Measurements from ENCODE around the gene NOXA1. TPM values are rescaled to one million over a fixed set of nuclear protein-coding genes. Genes with fewer than 3 reads are reported as not detected.
"Not testable (repeated sequence)": the region's sequence is repeated elsewhere in the genome, so short reads cannot be mapped to it uniquely, and the experiment has no call there.

Gene NOXA1
- total and polyA plus RNA-seq, 2 donors (not counting 1 experiment from before 2014, with no cell fraction given) = 0.08 to 0.66 TPM

GRCh38 chr9:137407590-137408300 is 15.4 kb upstream of the NOXA1 start:
- H3K9ac ChIP-seq (ENCODE audit: insufficient read depth, low read length) = no peak overlapping the region
- DNase-seq (ENCODE audit: low read depth in 2 of 2) = no peak

GRCh38 chr9:137408651-137409405 is 14.4 kb upstream of the NOXA1 start:
- Histone ChIP-seq H3K4me2 (ENCODE audit: extremely low read depth, insufficient read depth, low read length) (no peak overlapping the region), H3K79me2 (ENCODE audit: control insufficient read depth, insufficient read depth, low read length) (no peaks in the 10 kb centered on the region), H3K27me3 (ENCODE audit: control insufficient read depth, insufficient read depth, low read length) (no peaks in the 10 kb centered on the region), H2AFZ (ENCODE audit: low read length) (no peak overlapping the region), H3K4me1 (ENCODE audit: control insufficient read depth, extremely low read depth, insufficient read depth, low read length) (peaks cover 19% of the 10 kb centered on the region), H3K4me3 (replicated peaks in 1 of 4; ENCODE audit: control extremely low read depth in 1 of 4, insufficient read depth in 1 of 4, low read depth in 3 of 4, low read length in 4 of 4) (no peak overlapping the region), H3K36me3 (ENCODE audit: control insufficient read depth, insufficient read depth, low read length) (no peaks in the 10 kb centered on the region), H3K9me3 (ENCODE audit: control insufficient read depth, insufficient read depth, low read depth, low read length) (no peaks in the 10 kb centered on the region), H3K27ac (ENCODE audit: insufficient read depth, low read length) (no peak overlapping the region), H3K9ac (ENCODE audit: insufficient read depth, low read length) (no peak overlapping the region), H4K20me1 (ENCODE audit: control insufficient read depth, extremely low read depth, insufficient read depth, low read length) (no peaks in the 10 kb centered on the region)
- TF ChIP-seq EZH2 (IDR thresholded peaks at IDR 0.05; ENCODE audit: low read length, missing control alignments) (no peak), CTCF (conservative IDR thresholded peaks at IDR 0.05 in 1 of 2, IDR thresholded peaks at IDR 0.05 in 1 of 2; ENCODE audit: low read depth in 1 of 2, low read length in 2 of 2) (no peak)
- no peak for DNase-seq (ENCODE audit: low read depth in 2 of 2)

More at GRCh38 chr9:137407590-137408300, 15.4 kb upstream of the NOXA1 start:
- Histone ChIP-seq H3K36me3 (ENCODE audit: control insufficient read depth, insufficient read depth, low read length) (no peaks in the 10 kb centered on the region), H3K27ac (ENCODE audit: insufficient read depth, low read length) (no peak overlapping the region), H3K4me2 (ENCODE audit: extremely low read depth, insufficient read depth, low read length) (peak overlapping the region; percentile 13), H2AFZ (ENCODE audit: low read length) (no peak overlapping the region), H3K4me1 (ENCODE audit: control insufficient read depth, extremely low read depth, insufficient read depth, low read length) (peaks cover 17% of the 10 kb centered on the region), H3K27me3 (ENCODE audit: control insufficient read depth, insufficient read depth, low read length) (no peaks in the 10 kb centered on the region), H3K79me2 (ENCODE audit: control insufficient read depth, insufficient read depth, low read length) (no peaks in the 10 kb centered on the region), H3K4me3 (replicated peaks in 1 of 4; ENCODE audit: control extremely low read depth in 1 of 4, insufficient read depth in 1 of 4, low read depth in 3 of 4, low read length in 4 of 4) (peak overlapping the region in 1 of 4 experiments; percentile 53), H3K9me3 (ENCODE audit: control insufficient read depth, insufficient read depth, low read depth, low read length) (no peaks in the 10 kb centered on the region), H4K20me1 (ENCODE audit: control insufficient read depth, extremely low read depth, insufficient read depth, low read length) (no peaks in the 10 kb centered on the region)
- TF ChIP-seq CTCF (conservative IDR thresholded peaks at IDR 0.05 in 1 of 2, IDR thresholded peaks at IDR 0.05 in 1 of 2; ENCODE audit: low read depth in 1 of 2, low read length in 2 of 2) = no peak

GRCh38 chr9:137409515-137409914 is 13.7 kb upstream of the NOXA1 start:
- Histone ChIP-seq H3K4me1 (ENCODE audit: control insufficient read depth, extremely low read depth, insufficient read depth, low read length) (peaks cover 19% of the 10 kb centered on the region), H3K79me2 (ENCODE audit: control insufficient read depth, insufficient read depth, low read length) (no peaks in the 10 kb centered on the region), H3K27me3 (ENCODE audit: control insufficient read depth, insufficient read depth, low read length) (no peaks in the 10 kb centered on the region), H3K4me2 (ENCODE audit: extremely low read depth, insufficient read depth, low read length) (no peak overlapping the region), H3K9me3 (ENCODE audit: control insufficient read depth, insufficient read depth, low read depth, low read length) (no peaks in the 10 kb centered on the region), H4K20me1 (ENCODE audit: control insufficient read depth, extremely low read depth, insufficient read depth, low read length) (no peaks in the 10 kb centered on the region), H3K9ac (ENCODE audit: insufficient read depth, low read length) (no peak overlapping the region), H3K4me3 (replicated peaks in 1 of 4; ENCODE audit: control extremely low read depth in 1 of 4, insufficient read depth in 1 of 4, low read depth in 3 of 4, low read length in 4 of 4) (no peak overlapping the region), H3K36me3 (ENCODE audit: control insufficient read depth, insufficient read depth, low read length) (no peaks in the 10 kb centered on the region), H2AFZ (ENCODE audit: low read length) (no peak overlapping the region), H3K27ac (ENCODE audit: insufficient read depth, low read length) (no peak overlapping the region)
- no peak for TF ChIP-seq CTCF (conservative IDR thresholded peaks at IDR 0.05 in 1 of 2, IDR thresholded peaks at IDR 0.05 in 1 of 2; ENCODE audit: low read depth in 1 of 2, low read length in 2 of 2)
- no peak for TF ChIP-seq EZH2 (IDR thresholded peaks at IDR 0.05; ENCODE audit: low read length, missing control alignments)
- DNase-seq (ENCODE audit: low read depth in 2 of 2) = no peak

- not testable (repeated sequence) for H4K20me1 ChIP-seq (ENCODE audit: control insufficient read depth, extremely low read depth, insufficient read depth, low read length); H3K4me3 ChIP-seq (replicated peaks in 1 of 4; ENCODE audit: control extremely low read depth in 1 of 4, insufficient read depth in 1 of 4, low read depth in 3 of 4, low read length in 4 of 4); H3K79me2 ChIP-seq (ENCODE audit: control insufficient read depth, insufficient read depth, low read length); H3K9ac ChIP-seq (ENCODE audit: insufficient read depth, low read length); H3K27me3 ChIP-seq (ENCODE audit: control insufficient read depth, insufficient read depth, low read length); H3K27ac ChIP-seq (ENCODE audit: insufficient read depth, low read length); H3K9me3 ChIP-seq (ENCODE audit: control insufficient read depth, insufficient read depth, low read depth, low read length); H3K36me3 ChIP-seq (ENCODE audit: control insufficient read depth, insufficient read depth, low read length); DNase-seq (ENCODE audit: low read depth in 2 of 2); H3K4me2 ChIP-seq (ENCODE audit: extremely low read depth, insufficient read depth, low read length); H2AFZ ChIP-seq (ENCODE audit: low read length)
- H3K4me1 ChIP-seq (ENCODE audit: control insufficient read depth, extremely low read depth, insufficient read depth, low read length) = peaks cover 19% of the 10 kb centered on the region
These were observed 12.8 kb upstream of the NOXA1 start for GRCh38 chr9:137410236-137410890.

Data from fibroblast of lung (primary cell).